Kidney epithelial cell (primary cell): ENCODE measurements around the gene CDKN2A. TPM values are rescaled to one million over a fixed set of nuclear protein-coding genes. Genes with fewer than 3 reads are reported as not detected.

Experiments
- DNase-seq: peaks from one replicate; pipeline ENCODE4 v3.0.0-alpha.2; 2010; ENCODE audit warnings: low read depth
- H3K27me3 ChIP-seq: 2 replicates; pipeline ENCODE4 v1.6.0; 2011; ENCODE audit warnings: low read length; ENCODE audit not compliant: control insufficient read depth, insufficient read depth
- H3K36me3 ChIP-seq: 2 replicates; pipeline ENCODE4 v1.5.1; 2011; ENCODE audit warnings: low read length; ENCODE audit not compliant: control insufficient read depth, insufficient read depth
- H3K4me3 ChIP-seq: 2 replicates; pipeline ENCODE4 v1.5.1; 2011; ENCODE audit warnings: low read depth, mild to moderate bottlenecking, control low read depth, low read length
- CTCF ChIP-seq: IDR thresholded peaks from 2 replicates; pipeline ENCODE4 v1.5.1; 2011; ENCODE audit warnings: mild to moderate bottlenecking, moderate library complexity, low read length, control low read depth, inconsistent platforms; ENCODE audit not compliant: insufficient read depth, poor library complexity, severe bottlenecking
- total RNA-seq: library from RNA; depleted of rRNA; stranded (reverse); fragments of >200 nt; gene quantifications from 2 replicates; pipeline ENCODE4 v1.2.3, GENCODE V29; 2015

Gene CDKN2A
- total RNA-seq, 1 donor from 2014 or later: 1.7 TPM

- no peak for TF ChIP-seq CTCF
- no peak overlapping the region for H3K4me3 ChIP-seq
- H3K36me3 ChIP-seq: no peaks in the 10 kb centered on the region
- DNase-seq: no peak
- H3K27me3 ChIP-seq: peaks cover 73% of the 10 kb centered on the region
These were observed 23.2 kb downstream of the CDKN2A start for GRCh38 chr9:21970800-21971640.

GRCh38 chr9:21969951-21970799 lies 24.0 kb downstream of the CDKN2A start:
- H3K4me3 ChIP-seq: no peak overlapping the region
- TF ChIP-seq CTCF: no peak
- no peaks in the 10 kb centered on the region for H3K36me3 ChIP-seq
- DNase-seq: no peak
- peaks cover 73% of the 10 kb centered on the region for H3K27me3 ChIP-seq

- Histone ChIP-seq H3K4me3 (no peak overlapping the region), H3K36me3 (no peaks in the 10 kb centered on the region), H3K27me3 (peaks cover 68% of the 10 kb centered on the region)
- no peak for TF ChIP-seq CTCF
- no peak for DNase-seq
These were observed 24.9 kb downstream of the CDKN2A start for GRCh38 chr9:21969011-21969940.

- no peak for DNase-seq
- H3K27me3 ChIP-seq: peaks cover 60% of the 10 kb centered on the region
These were observed 25.7 kb downstream of the CDKN2A start for GRCh38 chr9:21968331-21969010.

More at GRCh38 chr9:21968331-21969010, 25.7 kb downstream of the CDKN2A start:
- TF ChIP-seq CTCF: no peak
- Histone ChIP-seq H3K4me3 (no peak overlapping the region), H3K36me3 (no peaks in the 10 kb centered on the region)
